Calu3 (cell line): Measurements from ENCODE around the gene CCDC177. TPM values are rescaled to one million over a fixed set of nuclear protein-coding genes. Genes with fewer than 3 reads are reported as not detected.

Experiments used
- BruUV-seq: library from RNA; stranded (reverse); fragments of 400-500 nt; replicated peaks from 2 replicates; lab custom pipeline; 2021; lab: Mats Ljungman, UMichigan
- CTCF ChIA-PET: fragments of 300-600 bp; sonication (Branson Sonifier 250); formaldehyde crosslinking; loops from one replicate; lab custom pipeline; 2022; ENCODE audit warnings: antibody characterized with exemption; lab: Charles Lee
- DNase-seq: peaks from one replicate; pipeline ENCODE4 v3.0.0; 2022
- H3K27ac Mint-ChIP-seq: one replicate; pipeline ENCODE4 v1.8.0; 2022; ENCODE audit warnings: mixed read lengths; ENCODE audit not compliant: unreplicated experiment
- H3K27me3 Mint-ChIP-seq: one replicate; pipeline ENCODE4 v1.8.0; 2022; ENCODE audit warnings: mixed read lengths; ENCODE audit not compliant: unreplicated experiment
- H3K36me3 Mint-ChIP-seq: one replicate; pipeline ENCODE4 v1.8.0; 2022; ENCODE audit warnings: mild to moderate bottlenecking, moderate library complexity, mixed read lengths; ENCODE audit not compliant: insufficient read depth, unreplicated experiment
- H3K4me1 Mint-ChIP-seq: one replicate; pipeline ENCODE4 v1.8.0; 2022; ENCODE audit warnings: mild to moderate bottlenecking, low read depth, mixed read lengths; ENCODE audit not compliant: unreplicated experiment
- H3K4me3 Mint-ChIP-seq: one replicate; pipeline ENCODE4 v1.8.0; 2022; ENCODE audit warnings: mild to moderate bottlenecking, low read depth, moderate library complexity, mixed read lengths; ENCODE audit not compliant: unreplicated experiment
- H3K9me3 Mint-ChIP-seq: one replicate; pipeline ENCODE4 v1.8.0; 2022; ENCODE audit warnings: low read depth, mixed read lengths; ENCODE audit not compliant: unreplicated experiment
- CTCF ChIP-seq: fragments of 200-600 bp; IDR thresholded peaks from one replicate; pipeline ENCODE4 v1.8.0; 2022; ENCODE audit warnings: antibody characterized with exemption; ENCODE audit not compliant: unreplicated experiment
- intact Hi-C: fragments of 100-400 bp; cut with micrococcal nuclease; formaldehyde crosslinking; loops from one replicate; pipeline ENCODE4 v1.10.0; 2022; ENCODE audit not compliant: unreplicated experiment
- total RNA-seq: library from RNA; stranded (reverse); gene quantifications from 2 replicates; pipeline ENCODE4 v1.2.3, GENCODE V29; 2022

Gene CCDC177
- total RNA-seq, 1 experiment from 2014 or later: not detected

GRCh38 chr14:69530095-69530494 lies 44.6 kb downstream of the CCDC177 start:
- BruUV-seq: no TSS peak
- peaks cover 11% of the 10 kb centered on the region for H3K27me3 Mint-ChIP-seq
- peaks cover 12% of the 10 kb centered on the region for H3K4me1 Mint-ChIP-seq
- no peak for TF ChIP-seq CTCF
- H3K36me3 Mint-ChIP-seq: no peaks in the 10 kb centered on the region
- intact Hi-C loops: no loop called here
- no peak overlapping the region for H3K27ac Mint-ChIP-seq
- no peak overlapping the region for H3K4me3 Mint-ChIP-seq
- no peak for DNase-seq
- CTCF ChIA-PET: no interaction called here
- no peaks in the 10 kb centered on the region for H3K9me3 Mint-ChIP-seq

- Mint-ChIP-seq H3K27ac (no peak overlapping the region), H3K4me3 (no peak overlapping the region), H3K36me3 (no peaks in the 10 kb centered on the region), H3K9me3 (no peaks in the 10 kb centered on the region), H3K27me3 (peaks cover 16% of the 10 kb centered on the region), H3K4me1 (peaks cover 12% of the 10 kb centered on the region)
- no peak for TF ChIP-seq CTCF
- BruUV-seq: no TSS peak
- DNase-seq: no peak
- CTCF ChIA-PET: interaction anchor here (1.1 kb wide), 1 partner anchor 54 kb away, joined by 3 read pairs; no protein-coding TSS in a partner anchor
- intact Hi-C loops: no loop called here
Measured at GRCh38 chr14:69529563-69529962, 45.1 kb downstream of the CCDC177 start.

GRCh38 chr14:69528930-69529329 lies 45.7 kb downstream of the CCDC177 start:
- Mint-ChIP-seq H3K27ac (no peak overlapping the region), H3K9me3 (no peaks in the 10 kb centered on the region), H3K4me3 (no peak overlapping the region), H3K4me1 (peaks cover 12% of the 10 kb centered on the region), H3K27me3 (peaks cover 22% of the 10 kb centered on the region), H3K36me3 (no peaks in the 10 kb centered on the region)
- CTCF ChIA-PET: interaction anchor here (1.1 kb wide), 1 partner anchor 54 kb away, joined by 3 read pairs; no protein-coding TSS in a partner anchor
- intact Hi-C loops: no loop called here
- TF ChIP-seq CTCF: no peak
- DNase-seq: no peak
- no TSS peak for BruUV-seq

- intact Hi-C loops: no loop called here
- peaks cover 12% of the 10 kb centered on the region for H3K4me1 Mint-ChIP-seq
- CTCF ChIA-PET: interaction anchor here (1.1 kb wide), 1 partner anchor 53 kb away, joined by 3 read pairs; no protein-coding TSS in a partner anchor
Measured at GRCh38 chr14:69528143-69528542, 46.5 kb downstream of the CCDC177 start.

More at GRCh38 chr14:69528143-69528542, 46.5 kb downstream of the CCDC177 start:
- H3K9me3 Mint-ChIP-seq: no peaks in the 10 kb centered on the region
- no peak for DNase-seq
- H3K4me3 Mint-ChIP-seq: no peak overlapping the region
- H3K27me3 Mint-ChIP-seq: peaks cover 30% of the 10 kb centered on the region
- no TSS peak for BruUV-seq
- no peaks in the 10 kb centered on the region for H3K36me3 Mint-ChIP-seq
- no peak overlapping the region for H3K27ac Mint-ChIP-seq
- TF ChIP-seq CTCF: no peak
